OCI-M2 (cell line): ENCODE data around the gene GPRIN1.
"Not testable (repeated sequence)": the region's sequence is repeated elsewhere in the genome, so short reads cannot be mapped to it uniquely, and the experiment has no call there.

Source experiments
- DNase-seq: peaks from one replicate; lab custom pipeline; 2025; ENCODE audit not compliant: unreplicated experiment; lab: John Stamatoyannopoulos, UW

GPRIN1 gene

GRCh38 chr5:176597417-176598389, 12.3 kb downstream of the GPRIN1 start:
- no peak for DNase-seq

DNA sequence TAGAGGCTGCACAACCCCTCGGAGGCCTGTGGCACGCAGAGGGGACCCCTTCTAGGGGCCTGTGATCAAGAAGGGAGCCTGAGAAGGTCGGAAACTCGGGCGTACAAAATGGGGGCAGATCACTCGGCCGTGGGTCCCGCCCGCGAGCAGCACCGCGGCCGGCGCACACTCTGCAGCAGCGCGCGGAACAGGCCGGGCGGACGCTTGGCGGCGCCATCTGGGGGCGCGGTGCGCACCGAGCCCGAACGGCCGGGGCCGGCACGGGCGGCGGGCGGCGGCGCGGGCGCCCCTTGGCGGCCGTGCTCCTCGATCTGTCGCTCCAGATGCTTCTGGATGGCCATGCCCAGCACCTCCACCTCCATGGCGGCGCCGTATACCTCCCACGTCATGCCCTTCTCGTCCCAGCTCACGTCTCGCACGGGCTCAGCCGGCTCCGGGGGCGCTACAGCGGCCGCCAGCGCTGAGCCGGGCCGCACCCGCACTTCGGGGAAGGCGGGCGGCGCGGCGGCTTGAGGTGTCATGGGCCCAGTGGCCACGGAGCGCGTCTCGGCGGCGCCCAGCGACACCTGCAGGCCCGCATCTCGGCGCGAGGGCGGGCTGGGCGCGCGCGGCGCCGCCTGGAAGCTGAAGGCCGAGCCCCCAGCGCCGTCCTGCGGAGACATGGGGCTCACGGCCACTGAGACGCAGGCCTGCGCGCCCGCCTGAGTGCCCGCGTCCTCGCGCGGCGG, 13.1 kb downstream of the GPRIN1 start:
- no peak for DNase-seq

DNA sequence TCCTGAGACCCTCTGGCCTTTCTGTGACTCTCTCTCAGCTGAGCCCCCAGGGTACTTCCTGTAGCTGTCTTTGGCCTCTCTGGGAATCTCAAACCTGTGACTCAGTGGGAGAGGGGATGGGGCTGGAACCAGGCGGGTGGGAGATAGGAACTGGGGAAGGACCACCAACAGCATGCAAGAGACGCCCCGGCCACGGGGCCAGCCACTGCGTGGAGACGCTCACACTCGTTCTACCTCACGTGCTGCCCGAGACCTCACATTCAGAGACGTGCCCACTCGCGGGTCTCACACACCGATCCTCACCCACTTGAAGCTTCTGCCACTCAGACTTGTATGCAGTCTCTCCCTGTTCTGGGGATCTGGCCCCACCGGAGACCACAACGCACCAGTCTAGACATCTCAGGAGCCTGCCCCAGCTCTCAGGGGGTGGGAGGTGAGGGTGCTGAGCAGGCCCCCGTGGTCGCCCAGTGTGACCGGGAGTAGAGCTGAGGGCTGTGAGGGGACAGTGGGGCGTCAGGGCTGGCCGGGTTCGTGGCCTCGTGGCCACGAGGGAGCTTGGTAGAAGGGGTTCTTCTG, 13.8 kb downstream of the GPRIN1 start:
- no peak for DNase-seq

DNA sequence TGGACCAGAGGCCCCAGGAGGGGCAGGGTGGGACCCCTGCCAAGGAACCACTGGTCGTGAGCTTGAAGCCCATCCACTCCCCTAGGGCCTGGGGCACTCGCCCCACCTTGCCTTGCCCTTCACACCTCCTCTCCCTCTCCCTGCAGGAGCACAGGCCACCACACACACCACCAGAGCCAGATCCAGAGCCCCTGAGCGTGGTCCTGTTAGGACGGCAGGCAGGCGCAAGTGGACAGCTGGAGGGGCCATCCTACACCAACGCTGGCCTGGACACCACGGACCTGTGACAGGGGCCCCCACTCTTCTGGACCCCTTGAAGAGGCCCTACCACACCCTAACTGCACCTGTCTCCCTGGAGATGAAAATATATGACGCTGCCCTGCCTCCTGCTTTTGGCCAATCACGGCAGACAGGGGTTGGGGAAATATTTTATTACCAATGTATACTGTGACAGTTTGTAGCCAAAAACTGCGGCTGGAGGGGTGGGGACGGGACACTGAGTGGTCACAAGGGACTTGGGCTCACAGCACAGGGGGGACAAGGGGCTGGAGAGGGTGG, 14.5 kb downstream of the GPRIN1 start:
- no peak for DNase-seq

DNA sequence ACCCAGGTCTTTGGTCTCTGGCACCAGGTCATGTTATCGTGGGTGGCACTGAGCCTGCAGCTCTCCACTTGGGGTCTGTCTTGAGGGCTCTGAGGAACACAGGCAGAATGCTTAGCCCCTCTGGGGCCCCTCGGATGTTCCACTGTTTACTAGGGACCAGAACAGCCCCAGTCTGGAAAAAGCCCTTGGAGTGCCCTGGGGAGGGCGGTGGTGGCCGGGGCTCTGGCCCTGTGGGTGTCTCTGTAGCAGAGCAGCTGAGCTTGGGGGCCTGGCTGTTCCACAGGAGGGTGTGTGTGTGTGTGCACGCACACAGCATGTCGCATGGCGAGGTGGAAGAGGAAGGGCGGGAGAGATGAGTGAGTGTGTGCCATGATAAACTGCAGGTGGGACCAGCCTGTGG, 15.4 kb downstream of the GPRIN1 start:
- no peak for DNase-seq

DNA sequence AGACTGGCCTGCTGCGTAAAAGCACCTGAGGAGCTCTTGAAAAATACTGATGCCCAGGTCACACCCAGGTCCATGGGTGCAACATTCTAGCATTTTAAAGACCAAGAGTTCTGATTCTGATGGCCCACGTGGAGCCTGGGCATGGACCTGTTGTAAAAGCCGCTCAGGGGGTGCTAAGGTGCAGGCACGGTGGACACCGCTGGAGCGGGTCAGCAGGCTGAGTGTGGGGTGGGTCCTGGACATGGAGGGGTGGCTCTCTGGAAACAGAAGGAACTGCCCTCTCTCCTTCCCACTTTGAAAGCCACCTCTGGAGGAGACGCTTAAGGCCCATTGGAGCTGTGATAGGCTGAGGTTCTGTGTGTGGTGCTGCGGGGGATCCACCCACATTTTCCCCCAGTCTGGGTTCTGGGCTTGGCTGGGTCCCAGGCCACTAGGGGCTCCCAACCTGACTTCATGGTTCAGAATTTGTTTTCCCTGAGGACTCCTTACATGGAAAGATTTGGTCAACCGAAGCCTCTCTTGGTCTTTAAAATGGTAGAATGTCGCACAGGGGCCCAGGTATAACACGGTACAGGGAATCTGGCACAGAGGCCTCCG, 16.6 kb downstream of the GPRIN1 start:
- no peak for DNase-seq

- no peak for DNase-seq
Measured at GRCh38 chr5:176592573-176592972, 17.4 kb downstream of the GPRIN1 start.

DNA sequence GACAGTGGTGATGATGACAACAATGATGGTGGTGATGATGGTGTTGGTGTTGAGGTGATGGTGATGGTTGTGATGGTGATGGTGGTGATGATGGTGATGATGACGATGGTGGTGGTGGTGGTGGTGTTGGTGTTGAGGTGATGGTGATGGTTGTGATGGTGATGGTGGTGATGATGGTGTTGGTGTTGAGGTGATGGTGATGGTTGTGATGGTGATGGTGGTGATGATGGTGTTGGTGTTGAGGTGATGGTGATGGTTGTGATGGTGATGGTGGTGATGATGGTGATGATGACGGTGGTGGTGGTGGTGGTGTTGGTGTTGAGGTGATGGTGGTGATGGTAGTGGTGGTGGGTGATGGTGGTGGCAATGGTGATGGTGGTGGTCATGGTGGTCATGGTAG, 18.3 kb downstream of the GPRIN1 start:
- not testable (repeated sequence) for DNase-seq

GRCh38 chr5:176590035-176590717, 19.8 kb downstream of the GPRIN1 start:
- DNase-seq = no peak

- no peak for DNase-seq
Measured at GRCh38 chr5:176589039-176589769, 20.8 kb downstream of the GPRIN1 start.

DNA sequence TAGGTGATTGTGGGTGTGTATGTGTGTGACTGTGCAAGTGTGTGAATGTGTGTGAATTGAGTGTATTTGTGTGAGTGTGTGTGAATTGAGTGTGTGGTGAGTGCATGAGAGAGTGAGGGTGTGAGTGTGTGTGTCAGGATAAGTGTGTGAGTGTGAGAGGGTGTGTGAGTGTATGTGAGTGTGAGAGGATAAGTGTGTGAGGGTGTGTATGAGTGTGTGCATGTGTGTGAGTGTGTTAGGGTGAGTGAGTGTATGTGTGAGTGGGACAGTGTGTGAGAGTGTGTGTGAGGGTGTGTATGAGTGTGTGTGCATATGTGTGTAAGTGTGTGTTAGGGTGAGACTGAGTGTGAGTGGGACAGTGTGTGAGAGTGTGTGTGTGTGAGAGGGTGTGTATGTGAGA, 21.7 kb downstream of the GPRIN1 start:
- DNase-seq = no peak

- DNase-seq = no peak
Measured at GRCh38 chr5:176587398-176587797, 22.6 kb downstream of the GPRIN1 start.

GRCh38 chr5:176583076-176583475, 26.9 kb downstream of the GPRIN1 start:
- no peak for DNase-seq

GRCh38 chr5:176581361-176581760, 28.6 kb downstream of the GPRIN1 start:
- DNase-seq = no peak

DNA sequence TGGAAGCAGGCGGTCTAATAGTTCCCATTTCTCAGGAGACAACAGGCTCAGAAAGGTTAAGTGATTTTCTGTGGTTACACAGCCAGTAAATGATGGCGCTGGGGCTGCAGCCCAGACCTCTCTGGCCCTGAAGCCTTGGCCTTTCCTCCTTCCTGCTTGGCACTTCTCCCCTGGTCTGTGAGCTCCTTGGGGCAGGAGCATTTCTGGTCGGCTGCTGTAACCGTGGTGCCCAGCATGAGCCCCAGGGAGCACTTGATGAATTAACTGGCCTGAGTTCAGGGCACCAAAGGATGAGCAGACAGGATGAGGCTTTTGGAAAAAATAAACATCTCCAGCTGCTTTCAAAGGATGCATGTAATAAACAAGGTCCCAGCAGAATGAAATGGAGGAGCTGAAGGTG, 30.6 kb downstream of the GPRIN1 start:
- DNase-seq = no peak

- no peak for DNase-seq
Measured at GRCh38 chr5:176578391-176578808, 31.6 kb downstream of the GPRIN1 start.

- DNase-seq = no peak
Measured at GRCh38 chr5:176577312-176578176, 32.4 kb downstream of the GPRIN1 start.

GRCh38 chr5:176575488-176576422, 34.2 kb downstream of the GPRIN1 start:
- DNase-seq = no peak
